ENCODE results near the gene ACVR1C.

- TF ChIP-seq POLR2AphosphoS5 (IDR thresholded peaks at IDR 0.05): no peak
- peak; percentile 24 to 67 (median 42) for TF ChIP-seq CTCF (IDR thresholded peaks at IDR 0.05)
- TF ChIP-seq EP300 (IDR thresholded peaks at IDR 0.05): no peak
- no peak for TF ChIP-seq POLR2A (IDR thresholded peaks at IDR 0.05)
These were observed at the start of gene ACVR1C for GRCh38 chr2:157628477-157629415.
